ENCODE measurements around the gene FRMD4B.

FRMD4B gene

DNA sequence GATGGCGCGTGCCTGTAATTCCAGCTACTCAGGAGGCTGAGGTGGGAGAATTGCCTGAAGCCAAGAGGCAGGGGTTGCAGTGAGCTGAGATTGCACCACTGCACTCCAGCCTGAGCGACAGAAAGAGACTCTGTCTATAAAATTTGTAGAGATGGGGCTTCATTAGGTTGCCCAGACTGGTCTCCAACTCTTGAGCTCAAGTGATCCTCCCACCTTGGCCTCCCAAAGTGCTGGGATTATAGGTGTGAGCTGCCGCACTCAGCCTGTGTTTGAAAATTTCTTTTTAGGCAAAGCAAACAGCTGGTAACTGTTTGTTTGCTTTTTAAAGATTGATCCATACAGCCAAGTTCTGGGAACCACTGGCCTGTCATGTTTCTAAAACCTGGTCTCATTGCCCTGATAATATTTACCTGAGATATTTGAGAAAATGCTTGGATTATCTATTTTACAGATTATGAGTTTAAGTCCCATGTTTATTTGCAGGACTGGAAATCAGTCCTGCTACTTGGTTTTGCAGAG lies 199.3 kb downstream of the FRMD4B start:
- Mint-ChIP-seq H3K27me3 (no peaks in the 10 kb centered on the region), H3K4me3 (no peak overlapping the region), H3K27ac (no peak overlapping the region), H3K9me3 (no peaks in the 10 kb centered on the region), H3K4me1 (no peaks in the 10 kb centered on the region)
- DNase-seq = no peak
- no peak for ATAC-seq

GRCh38 chr3:69182588-69183316 lies 203.1 kb downstream of the FRMD4B start:
- ATAC-seq = no peak
- DNase-seq = no peak
- no peak overlapping the region for H3K27ac Mint-ChIP-seq

DNA sequence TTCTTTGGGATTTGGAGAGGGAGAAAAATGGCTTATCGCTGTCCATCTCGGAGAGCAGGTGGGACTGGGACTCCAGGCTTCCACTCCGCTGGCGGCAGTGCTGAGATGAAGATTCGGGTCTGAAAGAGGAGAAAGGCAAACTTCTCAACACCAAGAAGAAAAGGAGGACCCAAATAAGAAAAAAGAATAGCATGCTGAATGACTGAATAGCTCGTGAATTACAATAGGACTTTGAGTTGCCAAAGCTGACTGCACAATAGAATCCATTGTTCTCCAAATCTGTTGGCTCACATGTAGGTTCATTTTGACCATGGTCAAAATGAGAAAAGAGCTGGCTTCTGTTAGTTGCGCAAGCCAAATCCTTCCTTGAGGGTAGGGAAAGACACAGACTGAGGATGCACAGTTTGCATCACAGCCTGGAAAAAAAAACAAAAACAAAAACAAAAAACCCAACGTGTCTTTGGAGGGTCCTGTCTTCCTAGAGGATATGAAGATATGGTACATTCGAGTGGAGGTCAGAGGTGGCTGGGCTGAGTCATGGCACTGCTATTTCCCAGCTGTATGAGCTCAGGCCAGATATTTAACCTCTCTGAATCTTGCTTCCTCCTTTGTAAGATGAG lies 204.2 kb downstream of the FRMD4B start:
- H3K27ac Mint-ChIP-seq = no peak overlapping the region
- peaks cover 9% of the 10 kb centered on the region for H3K4me1 Mint-ChIP-seq
- DNase-seq (no peak), ATAC-seq (no peak)
- no peaks in the 10 kb centered on the region for H3K9me3 Mint-ChIP-seq
- no peak overlapping the region for H3K4me3 Mint-ChIP-seq
- H3K27me3 Mint-ChIP-seq = no peaks in the 10 kb centered on the region

More at GRCh38 chr3:69182588-69183316, 203.1 kb downstream of the FRMD4B start:
- H3K27me3 Mint-ChIP-seq = no peaks in the 10 kb centered on the region
- no peak overlapping the region for H3K4me3 Mint-ChIP-seq
- H3K9me3 Mint-ChIP-seq = no peaks in the 10 kb centered on the region
- peaks cover 9% of the 10 kb centered on the region for H3K4me1 Mint-ChIP-seq

GRCh38 chr3:69180869-69181591 lies 204.9 kb downstream of the FRMD4B start:
- DNase-seq (no peak), ATAC-seq (no peak)
- Mint-ChIP-seq H3K9me3 (no peaks in the 10 kb centered on the region), H3K27ac (no peak overlapping the region), H3K4me1 (peaks cover 9% of the 10 kb centered on the region), H3K27me3 (no peaks in the 10 kb centered on the region), H3K4me3 (no peak overlapping the region)

GRCh38 chr3:69179740-69180372 lies 206.0 kb downstream of the FRMD4B start:
- Mint-ChIP-seq H3K9me3 (no peaks in the 10 kb centered on the region), H3K4me3 (no peak overlapping the region), H3K27ac (peak overlapping the region in 1 of 2 donors; percentile 5), H3K4me1 (peaks cover 9% of the 10 kb centered on the region), H3K27me3 (no peaks in the 10 kb centered on the region)
- DNase-seq (no peak), ATAC-seq (no peak)

DNA sequence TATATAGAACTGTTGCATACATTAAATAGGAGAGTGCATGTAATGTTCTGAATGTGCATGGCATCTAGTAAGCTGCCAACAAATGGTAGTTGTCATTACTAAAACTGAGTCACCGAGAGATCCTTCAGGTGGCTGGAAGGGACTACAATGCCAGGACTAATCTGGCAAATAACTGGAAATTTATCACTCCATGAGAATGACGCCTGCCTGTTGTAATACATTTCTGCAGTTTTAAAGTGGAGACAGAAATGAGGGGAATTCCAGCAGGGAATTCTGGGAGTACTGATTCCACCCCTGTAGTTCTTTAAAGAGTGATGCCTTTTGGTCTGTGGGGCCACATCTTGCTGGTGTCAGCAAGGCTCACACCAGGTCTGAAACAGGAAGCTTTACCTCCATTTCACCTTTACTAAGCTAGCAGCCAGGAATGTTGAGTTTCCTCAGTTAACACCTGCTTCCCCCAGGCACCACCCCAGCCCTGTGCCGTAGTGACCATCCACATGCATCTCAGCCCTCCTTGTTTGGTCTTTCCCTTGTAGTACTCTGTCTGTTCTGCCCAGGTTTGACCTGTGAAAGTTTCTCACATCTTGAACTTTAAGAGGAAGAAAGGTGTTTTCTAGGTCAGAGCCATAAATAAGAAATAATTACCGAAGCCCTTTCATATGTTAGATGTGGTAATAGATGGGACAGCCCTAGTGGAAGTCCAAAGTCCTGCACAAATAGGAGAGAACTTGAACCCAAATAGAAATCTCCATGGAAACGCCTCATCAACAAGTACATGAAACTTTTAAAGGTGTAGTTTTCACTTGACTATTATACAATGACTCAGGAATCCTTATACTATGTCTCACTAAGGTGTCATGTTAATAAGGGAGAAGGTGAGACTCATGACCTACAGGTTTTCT lies 206.8 kb downstream of the FRMD4B start:
- no peak for DNase-seq
- ATAC-seq = no peak
- Mint-ChIP-seq H3K4me3 (no peak overlapping the region), H3K9me3 (no peaks in the 10 kb centered on the region), H3K27ac (no peak overlapping the region), H3K27me3 (no peaks in the 10 kb centered on the region), H3K4me1 (peaks cover 9% of the 10 kb centered on the region)

DNA sequence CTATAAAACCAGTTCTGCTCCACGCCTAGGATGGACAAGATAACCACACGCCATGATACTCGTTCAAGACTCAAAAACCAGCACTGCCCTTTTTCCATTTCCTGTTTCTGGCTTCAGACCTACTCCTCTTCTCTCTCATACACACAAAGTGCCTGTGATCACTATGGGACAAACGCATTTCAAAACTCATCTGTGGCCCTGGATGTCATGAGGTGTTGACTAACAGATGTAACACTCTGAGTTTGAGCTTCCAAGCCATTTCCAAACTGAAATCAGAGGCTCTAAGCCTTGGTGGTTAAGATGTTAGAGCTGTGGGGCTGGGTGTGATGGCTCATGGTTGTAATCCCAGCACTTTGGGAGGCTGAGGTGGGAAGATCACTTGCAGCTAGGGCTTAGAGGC lies 207.8 kb downstream of the FRMD4B start:
- H3K27me3 Mint-ChIP-seq = no peaks in the 10 kb centered on the region
- H3K4me3 Mint-ChIP-seq = no peak overlapping the region
- no peak overlapping the region for H3K27ac Mint-ChIP-seq
- DNase-seq = no peak
- H3K4me1 Mint-ChIP-seq = peaks cover 9% of the 10 kb centered on the region
- ATAC-seq = no peak
- H3K9me3 Mint-ChIP-seq = no peaks in the 10 kb centered on the region

GRCh38 chr3:69174871-69175737 lies 210.8 kb downstream of the FRMD4B start:
- no peak for DNase-seq
- H3K4me1 Mint-ChIP-seq = peaks cover 9% of the 10 kb centered on the region
- no peaks in the 10 kb centered on the region for H3K27me3 Mint-ChIP-seq
- H3K27ac Mint-ChIP-seq = no peak overlapping the region
- no peaks in the 10 kb centered on the region for H3K9me3 Mint-ChIP-seq
- ATAC-seq = no peak
- H3K4me3 Mint-ChIP-seq = no peak overlapping the region

GRCh38 chr3:69174445-69174844 lies 211.4 kb downstream of the FRMD4B start:
- H3K27ac Mint-ChIP-seq = no peak overlapping the region
- DNase-seq = no peak

GRCh38 chr3:69172058-69172457 lies 213.8 kb downstream of the FRMD4B start:
- H3K4me1 Mint-ChIP-seq = no peaks in the 10 kb centered on the region
- H3K4me3 Mint-ChIP-seq = no peak overlapping the region
- H3K9me3 Mint-ChIP-seq = no peaks in the 10 kb centered on the region
- no peaks in the 10 kb centered on the region for H3K27me3 Mint-ChIP-seq
- ATAC-seq (no peak), DNase-seq (no peak)
- no peak overlapping the region for H3K27ac Mint-ChIP-seq

More at GRCh38 chr3:69174445-69174844, 211.4 kb downstream of the FRMD4B start:
- ATAC-seq = no peak
- Mint-ChIP-seq H3K27me3 (no peaks in the 10 kb centered on the region), H3K4me1 (peaks cover 6% of the 10 kb centered on the region), H3K4me3 (no peak overlapping the region), H3K9me3 (no peaks in the 10 kb centered on the region)

DNA sequence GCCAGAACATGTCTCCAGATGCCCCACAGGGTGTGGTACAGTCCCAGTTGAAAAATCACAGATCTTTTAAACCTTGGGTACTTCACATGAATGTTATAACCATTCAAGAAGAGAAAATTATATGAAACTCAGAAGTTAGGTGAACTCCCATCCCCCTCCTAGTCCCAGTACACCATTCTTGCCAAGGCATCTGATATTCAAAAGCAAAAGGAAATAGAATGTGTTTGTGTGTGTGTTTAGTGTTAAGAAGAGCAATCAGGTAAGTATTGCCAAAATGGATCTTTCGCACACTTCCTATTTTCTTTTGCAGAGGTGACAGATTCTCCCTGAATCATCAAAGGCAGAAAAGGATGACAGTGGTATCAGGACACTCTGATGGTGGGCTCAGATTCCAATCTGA lies 219.4 kb downstream of the FRMD4B start:
- H3K27ac Mint-ChIP-seq = peak overlapping the region in 1 of 2 donors; percentile 76
- peaks cover 5% of the 10 kb centered on the region for H3K4me1 Mint-ChIP-seq
- no peaks in the 10 kb centered on the region for H3K9me3 Mint-ChIP-seq
- no peak for ATAC-seq
- peaks cover 9% of the 10 kb centered on the region for H3K27me3 Mint-ChIP-seq
- no peak for DNase-seq
- H3K4me3 Mint-ChIP-seq = no peak overlapping the region

DNA sequence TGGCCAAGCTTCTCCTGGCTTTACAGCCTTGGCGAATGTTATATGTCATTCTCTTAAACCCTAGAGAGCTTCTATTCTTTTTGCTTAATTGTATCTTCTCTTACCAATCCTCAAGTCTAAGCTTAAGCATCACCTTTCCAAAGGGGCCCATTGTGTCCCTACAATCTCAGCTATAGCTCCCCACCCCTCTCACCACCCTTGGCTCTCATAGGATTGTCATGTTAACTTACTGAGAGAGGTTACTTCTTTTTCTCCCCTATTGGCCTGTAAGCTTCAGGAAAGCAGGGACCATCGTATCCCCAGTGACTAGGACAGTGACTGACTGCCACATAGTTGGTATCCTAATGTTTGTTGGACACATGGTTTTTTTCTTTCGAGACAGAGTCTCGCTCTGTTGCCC lies 220.1 kb downstream of the FRMD4B start:
- Mint-ChIP-seq H3K27ac (no peak overlapping the region), H3K4me1 (peaks cover 8% of the 10 kb centered on the region), H3K4me3 (no peak overlapping the region), H3K9me3 (no peaks in the 10 kb centered on the region), H3K27me3 (peaks cover 9% of the 10 kb centered on the region)
- DNase-seq (no peak), ATAC-seq (no peak)

DNA sequence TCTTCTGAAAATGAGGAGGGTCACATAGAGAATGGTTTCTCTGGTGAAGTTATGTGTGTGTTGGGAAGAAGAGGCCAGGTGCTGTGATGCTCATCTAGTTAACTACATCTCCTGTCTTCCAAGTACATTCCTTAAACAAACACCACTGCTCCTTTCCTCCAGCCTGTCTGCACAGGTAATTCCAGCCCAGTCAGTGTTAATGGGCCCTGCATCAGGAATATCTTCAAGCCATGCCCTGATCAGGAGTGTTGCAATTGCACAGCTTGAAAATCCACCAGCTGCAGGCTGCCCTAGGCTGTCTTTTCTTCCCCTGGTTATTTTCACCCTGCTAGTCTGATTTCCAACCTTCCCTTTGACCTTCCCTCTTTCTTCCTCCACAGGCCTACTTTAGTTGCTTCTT lies 221.6 kb downstream of the FRMD4B start:
- no peaks in the 10 kb centered on the region for H3K9me3 Mint-ChIP-seq
- peaks cover 19% of the 10 kb centered on the region for H3K4me1 Mint-ChIP-seq
- ATAC-seq = no peak
- H3K4me3 Mint-ChIP-seq = no peak overlapping the region
- no peak for DNase-seq
- peak overlapping the region in 1 of 2 donors; percentile 85 for H3K27ac Mint-ChIP-seq
- H3K27me3 Mint-ChIP-seq = peaks cover 9% of the 10 kb centered on the region

All from stimulated activated naive CD8-positive, alpha-beta T cell treated with anti-CD3 and anti-CD28 coated beads, Interleukin-15, amount 100 ng/mL, for 72 hours (primary cell).